HepG2 (cell line): ENCODE measurements around the gene CADM4. TPM values are rescaled to one million over a fixed set of nuclear protein-coding genes. Genes with fewer than 3 reads are reported as not detected.

ENCODE experiments used
- CBX5 ChIP-seq: sonication (generic); formaldehyde crosslinking; IDR thresholded peaks from 2 replicates; pipeline ENCODE4 v1.4.0; 2020; ENCODE audit warnings: missing genetic modification reagents, borderline replicate concordance
- CEBPB ChIP-seq: IDR thresholded peaks from 2 replicates; pipeline ENCODE4 v1.6.1; 2011; ENCODE audit warnings: low read depth, low read length, improper control_type of control experiment, borderline replicate concordance
- CHD2 ChIP-seq: IDR thresholded peaks from 2 replicates; pipeline ENCODE4 v1.6.1; 2011; ENCODE audit warnings: low read depth, low read length, improper control_type of control experiment
- EZH2 ChIP-seq: conservative IDR thresholded peaks from 2 replicates; pipeline ENCODE4 v1.6.1; 2012; ENCODE audit warnings: mild to moderate bottlenecking, low read depth, low read length, moderate library complexity
- MAFF ChIP-seq: IDR thresholded peaks from 2 replicates; pipeline ENCODE4 v1.6.1; 2011; ENCODE audit warnings: low read depth, low read length, improper control_type of control experiment
- RBAK ChIP-seq: sonication (generic); formaldehyde crosslinking; IDR thresholded peaks from 2 replicates; pipeline ENCODE4 v1.5.1; 2020; ENCODE audit warnings: mild to moderate bottlenecking, missing genetic modification reagents
- TAF1 ChIP-seq: sonication (generic); formaldehyde crosslinking; IDR thresholded peaks from 2 replicates; pipeline ENCODE4 v1.4.0; 2020; ENCODE audit warnings: missing genetic modification reagents
- ZBTB38 ChIP-seq: sonication (generic); formaldehyde crosslinking; IDR thresholded peaks from 2 replicates; pipeline ENCODE4 v1.5.1; 2020; ENCODE audit warnings: mild to moderate bottlenecking, missing genetic modification reagents
- ZNF207 ChIP-seq: fragments of 450-650 bp; IDR thresholded peaks from 2 replicates; pipeline ENCODE4 v1.6.1; 2016; ENCODE audit warnings: antibody characterized with exemption, borderline replicate concordance
- ZNF432 ChIP-seq: sonication (generic); formaldehyde crosslinking; IDR thresholded peaks from 2 replicates; pipeline ENCODE4 v1.5.0; 2020; ENCODE audit warnings: missing genetic modification reagents, mild to moderate bottlenecking, borderline replicate concordance
- ZNF670 ChIP-seq: sonication (generic); formaldehyde crosslinking; IDR thresholded peaks from 2 replicates; pipeline ENCODE4 v1.8.0; 2022; ENCODE audit warnings: mild to moderate bottlenecking, missing genetic modification reagents, borderline replicate concordance
- ZNF766 ChIP-seq: sonication (generic); formaldehyde crosslinking; IDR thresholded peaks from 2 replicates; pipeline ENCODE4 v1.5.0; 2020; ENCODE audit warnings: missing genetic modification reagents, borderline replicate concordance
- polyA plus RNA-seq, 8 experiments: library from polyadenylated mRNA; depleted of rRNA in 3 of 8; stranded (reverse) in 7 of 8; unstranded in 1 of 8; fragments of >200 nt; fragmentation: Illumina TruSeq in 4 of 8; extraction: Trizol in 4 of 8; gene quantifications; 2 replicates each; pipeline versions ENCODE4 v1.2.1 to v1.2.3, GENCODE V29; 2011 to 2016; ENCODE audit warnings: low read depth in 4 of 8, missing spikeins in 1 of 8, mixed read lengths in 1 of 8; ENCODE audit not compliant: insufficient read depth in 1 of 8
- total RNA-seq, 5 experiments: library from RNA; depleted of rRNA; stranded (reverse); fragments of >200 nt; fragmentation: Illumina TruSeq; extraction: Trizol; gene quantifications; 2 replicates each; pipeline ENCODE4 v1.2.3, GENCODE V29; 2016; ENCODE audit warnings: low read depth in 1 of 5
- TF ChIP-seq, protein P1 (sequence below): sonication (generic); formaldehyde crosslinking; IDR thresholded peaks from 2 replicates; pipeline ENCODE4 v1.4.0; 2020; ENCODE audit warnings: missing genetic modification reagents, borderline replicate concordance
- TF ChIP-seq, protein P2 (sequence below): sonication (generic); formaldehyde crosslinking; IDR thresholded peaks from 2 replicates; pipeline ENCODE4 v1.4.0; 2020; ENCODE audit warnings: missing genetic modification reagents
- TF ChIP-seq, protein P3 (sequence below): sonication (generic); formaldehyde crosslinking; IDR thresholded peaks from 2 replicates; pipeline ENCODE4 v1.4.0; 2020; ENCODE audit warnings: low read depth, missing genetic modification reagents
- TF ChIP-seq, protein P4 (sequence below): sonication (generic); formaldehyde crosslinking; IDR thresholded peaks from 2 replicates; pipeline ENCODE4 v1.8.0; 2022; ENCODE audit warnings: missing genetic modification reagents, mild to moderate bottlenecking, moderate library complexity, borderline replicate concordance
- TF ChIP-seq, protein P5 (sequence below): sonication (generic); formaldehyde crosslinking; IDR thresholded peaks from 2 replicates; pipeline ENCODE4 v1.8.0; 2022; ENCODE audit warnings: mild to moderate bottlenecking, missing genetic modification reagents, moderate library complexity

CADM4 gene
- total and polyA plus RNA-seq, 2 of the 13 experiments (the other 11 are each of a cell fraction or from before 2014, with no cell fraction given), result 8.5 to 16.0 TPM

DNA sequence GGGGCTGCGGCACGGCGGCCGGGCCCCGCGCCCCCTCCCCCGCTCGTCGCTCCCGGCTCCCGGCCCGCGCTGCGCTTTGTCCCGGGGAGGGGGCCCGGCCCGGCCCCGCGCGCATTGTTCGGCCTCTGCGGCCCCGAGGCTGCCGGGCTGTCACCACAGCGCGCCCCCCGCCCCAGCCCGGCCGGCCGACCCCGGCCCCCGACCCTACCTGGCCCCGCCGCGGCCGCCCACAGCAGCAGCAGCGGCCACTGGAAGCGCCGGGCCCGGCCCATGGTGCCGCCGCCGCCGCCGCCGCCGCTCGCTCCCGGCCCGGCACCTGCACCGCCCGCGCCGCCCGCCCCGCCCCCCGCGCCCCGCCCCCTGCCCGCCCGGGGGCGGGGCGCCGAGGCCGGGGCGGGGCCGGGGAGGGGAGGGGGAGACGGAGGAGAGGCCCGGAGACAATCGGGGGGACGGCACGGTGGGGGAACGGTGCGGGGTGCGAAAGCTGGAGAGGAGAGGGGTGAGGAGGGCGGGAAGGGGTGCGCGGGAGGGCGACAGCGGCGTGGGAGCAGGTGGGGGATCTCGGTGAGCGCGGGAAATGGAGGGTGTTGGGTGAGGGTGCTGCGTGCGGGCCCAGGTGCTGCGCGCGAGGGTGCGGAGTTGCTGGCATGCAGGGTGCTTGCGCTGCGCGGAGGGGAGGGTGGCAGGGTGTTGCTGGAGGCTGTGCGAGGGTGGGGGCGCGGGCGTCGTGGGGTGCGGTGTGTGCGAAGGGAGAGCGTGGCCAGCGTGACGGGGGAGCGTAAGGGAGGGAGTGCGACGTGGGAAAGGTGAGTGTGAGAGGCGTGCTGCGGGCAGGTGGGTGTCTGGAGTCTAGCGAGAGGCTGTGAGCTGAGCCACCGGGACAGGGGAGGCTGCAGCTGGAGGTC, at the start of gene CADM4 (continued):
- TF ChIP-seq, protein P1, sequence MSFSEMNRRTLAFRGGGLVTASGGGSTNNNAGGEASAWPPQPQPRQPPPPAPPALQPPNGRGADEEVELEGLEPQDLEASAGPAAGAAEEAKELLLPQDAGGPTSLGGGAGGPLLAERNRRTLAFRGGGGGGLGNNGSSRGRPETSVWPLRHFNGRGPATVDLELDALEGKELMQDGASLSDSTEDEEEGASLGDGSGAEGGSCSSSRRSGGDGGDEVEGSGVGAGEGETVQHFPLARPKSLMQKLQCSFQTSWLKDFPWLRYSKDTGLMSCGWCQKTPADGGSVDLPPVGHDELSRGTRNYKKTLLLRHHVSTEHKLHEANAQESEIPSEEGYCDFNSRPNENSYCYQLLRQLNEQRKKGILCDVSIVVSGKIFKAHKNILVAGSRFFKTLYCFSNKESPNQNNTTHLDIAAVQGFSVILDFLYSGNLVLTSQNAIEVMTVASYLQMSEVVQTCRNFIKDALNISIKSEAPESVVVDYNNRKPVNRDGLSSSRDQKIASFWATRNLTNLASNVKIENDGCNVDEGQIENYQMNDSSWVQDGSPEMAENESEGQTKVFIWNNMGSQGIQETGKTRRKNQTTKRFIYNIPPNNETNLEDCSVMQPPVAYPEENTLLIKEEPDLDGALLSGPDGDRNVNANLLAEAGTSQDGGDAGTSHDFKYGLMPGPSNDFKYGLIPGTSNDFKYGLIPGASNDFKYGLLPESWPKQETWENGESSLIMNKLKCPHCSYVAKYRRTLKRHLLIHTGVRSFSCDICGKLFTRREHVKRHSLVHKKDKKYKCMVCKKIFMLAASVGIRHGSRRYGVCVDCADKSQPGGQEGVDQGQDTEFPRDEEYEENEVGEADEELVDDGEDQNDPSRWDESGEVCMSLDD (CRISPR knock-in tag), result no peak
- peak; percentile 71 for TF ChIP-seq ZBTB38 (CRISPR knock-in tag)
- TF ChIP-seq ZNF670 (CRISPR knock-in tag), result no peak
- TF ChIP-seq, protein P2, sequence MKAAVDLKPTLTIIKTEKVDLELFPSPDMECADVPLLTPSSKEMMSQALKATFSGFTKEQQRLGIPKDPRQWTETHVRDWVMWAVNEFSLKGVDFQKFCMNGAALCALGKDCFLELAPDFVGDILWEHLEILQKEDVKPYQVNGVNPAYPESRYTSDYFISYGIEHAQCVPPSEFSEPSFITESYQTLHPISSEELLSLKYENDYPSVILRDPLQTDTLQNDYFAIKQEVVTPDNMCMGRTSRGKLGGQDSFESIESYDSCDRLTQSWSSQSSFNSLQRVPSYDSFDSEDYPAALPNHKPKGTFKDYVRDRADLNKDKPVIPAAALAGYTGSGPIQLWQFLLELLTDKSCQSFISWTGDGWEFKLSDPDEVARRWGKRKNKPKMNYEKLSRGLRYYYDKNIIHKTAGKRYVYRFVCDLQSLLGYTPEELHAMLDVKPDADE (CRISPR knock-in tag), result no peak
- TF ChIP-seq CEBPB, result no peak
- TF ChIP-seq ZNF207, result no peak
- TF ChIP-seq TAF1, result 0 out of 2 replicates have a peak, but pooled peaks have one; percentile 16
- no peak for TF ChIP-seq EZH2
- TF ChIP-seq MAFF, result no peak
- TF ChIP-seq ZNF432, result no peak
- TF ChIP-seq, protein P3, sequence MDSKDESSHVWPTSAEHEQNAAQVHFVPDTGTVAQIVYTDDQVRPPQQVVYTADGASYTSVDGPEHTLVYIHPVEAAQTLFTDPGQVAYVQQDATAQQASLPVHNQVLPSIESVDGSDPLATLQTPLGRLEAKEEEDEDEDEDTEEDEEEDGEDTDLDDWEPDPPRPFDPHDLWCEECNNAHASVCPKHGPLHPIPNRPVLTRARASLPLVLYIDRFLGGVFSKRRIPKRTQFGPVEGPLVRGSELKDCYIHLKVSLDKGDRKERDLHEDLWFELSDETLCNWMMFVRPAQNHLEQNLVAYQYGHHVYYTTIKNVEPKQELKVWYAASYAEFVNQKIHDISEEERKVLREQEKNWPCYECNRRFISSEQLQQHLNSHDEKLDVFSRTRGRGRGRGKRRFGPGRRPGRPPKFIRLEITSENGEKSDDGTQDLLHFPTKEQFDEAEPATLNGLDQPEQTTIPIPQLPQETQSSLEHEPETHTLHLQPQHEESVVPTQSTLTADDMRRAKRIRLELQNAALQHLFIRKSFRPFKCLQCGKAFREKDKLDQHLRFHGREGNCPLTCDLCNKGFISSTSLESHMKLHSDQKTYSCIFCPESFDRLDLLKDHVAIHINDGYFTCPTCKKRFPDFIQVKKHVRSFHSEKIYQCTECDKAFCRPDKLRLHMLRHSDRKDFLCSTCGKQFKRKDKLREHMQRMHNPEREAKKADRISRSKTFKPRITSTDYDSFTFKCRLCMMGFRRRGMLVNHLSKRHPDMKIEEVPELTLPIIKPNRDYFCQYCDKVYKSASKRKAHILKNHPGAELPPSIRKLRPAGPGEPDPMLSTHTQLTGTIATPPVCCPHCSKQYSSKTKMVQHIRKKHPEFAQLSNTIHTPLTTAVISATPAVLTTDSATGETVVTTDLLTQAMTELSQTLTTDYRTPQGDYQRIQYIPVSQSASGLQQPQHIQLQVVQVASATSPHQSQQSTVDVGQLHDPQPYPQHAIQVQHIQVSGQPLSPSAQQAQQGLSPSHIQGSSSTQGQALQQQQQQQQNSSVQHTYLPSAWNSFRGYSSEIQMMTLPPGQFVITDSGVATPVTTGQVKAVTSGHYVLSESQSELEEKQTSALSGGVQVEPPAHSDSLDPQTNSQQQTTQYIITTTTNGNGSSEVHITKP, result no peak
- TF ChIP-seq, protein P4, sequence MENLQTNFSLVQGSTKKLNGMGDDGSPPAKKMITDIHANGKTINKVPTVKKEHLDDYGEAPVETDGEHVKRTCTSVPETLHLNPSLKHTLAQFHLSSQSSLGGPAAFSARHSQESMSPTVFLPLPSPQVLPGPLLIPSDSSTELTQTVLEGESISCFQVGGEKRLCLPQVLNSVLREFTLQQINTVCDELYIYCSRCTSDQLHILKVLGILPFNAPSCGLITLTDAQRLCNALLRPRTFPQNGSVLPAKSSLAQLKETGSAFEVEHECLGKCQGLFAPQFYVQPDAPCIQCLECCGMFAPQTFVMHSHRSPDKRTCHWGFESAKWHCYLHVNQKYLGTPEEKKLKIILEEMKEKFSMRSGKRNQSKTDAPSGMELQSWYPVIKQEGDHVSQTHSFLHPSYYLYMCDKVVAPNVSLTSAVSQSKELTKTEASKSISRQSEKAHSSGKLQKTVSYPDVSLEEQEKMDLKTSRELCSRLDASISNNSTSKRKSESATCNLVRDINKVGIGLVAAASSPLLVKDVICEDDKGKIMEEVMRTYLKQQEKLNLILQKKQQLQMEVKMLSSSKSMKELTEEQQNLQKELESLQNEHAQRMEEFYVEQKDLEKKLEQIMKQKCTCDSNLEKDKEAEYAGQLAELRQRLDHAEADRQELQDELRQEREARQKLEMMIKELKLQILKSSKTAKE (CRISPR knock-in tag), result 0 out of 2 replicates have a peak, but pooled peaks have one; percentile 51
- no peak for TF ChIP-seq RBAK
- no peak for TF ChIP-seq CBX5 (CRISPR knock-in tag)
- TF ChIP-seq, protein P5, sequence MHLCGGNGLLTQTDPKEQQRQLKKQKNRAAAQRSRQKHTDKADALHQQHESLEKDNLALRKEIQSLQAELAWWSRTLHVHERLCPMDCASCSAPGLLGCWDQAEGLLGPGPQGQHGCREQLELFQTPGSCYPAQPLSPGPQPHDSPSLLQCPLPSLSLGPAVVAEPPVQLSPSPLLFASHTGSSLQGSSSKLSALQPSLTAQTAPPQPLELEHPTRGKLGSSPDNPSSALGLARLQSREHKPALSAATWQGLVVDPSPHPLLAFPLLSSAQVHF (CRISPR knock-in tag), result 0 out of 2 replicates have a peak, but pooled peaks have one; percentile 62
- TF ChIP-seq CHD2, result no peak
- no peak for TF ChIP-seq ZNF766
